PC-3 (cell line): ENCODE data around the gene NFYC. TPM values are rescaled to one million over a fixed set of nuclear protein-coding genes. Genes with fewer than 3 reads are reported as not detected.
A peak's percentile ranks its signal among the peaks of the same experiment; 100 is the strongest.

Experiments
- ATAC-seq: fragments of 200-7000 bp; cut with Tn5 transposase; 2 replicates; pipeline ENCODE4 v1.9.1; 2020; ENCODE audit warnings: mild to moderate bottlenecking, moderate library complexity
- BruUV-seq: library from RNA; stranded (reverse); fragments of 400-500 nt; replicated peaks from 2 replicates; lab custom pipeline; 2021; lab: Mats Ljungman, UMichigan
- CTCF ChIA-PET: fragments of 300-600 bp; sonication (Branson Sonifier 250); formaldehyde crosslinking; loops from one replicate; lab custom pipeline; 2022; ENCODE audit warnings: antibody characterized with exemption; lab: Charles Lee
- POLR2A ChIA-PET: fragments of 300-600 bp; sonication (Branson Sonifier 250); formaldehyde crosslinking; loops from one replicate; lab custom pipeline; 2022; ENCODE audit warnings: antibody characterized with exemption; ENCODE audit not compliant: unreplicated experiment; lab: Charles Lee
- DNase-seq: peaks from one replicate; pipeline ENCODE4 v3.0.0-alpha.2; 2015
- H2AFZ ChIP-seq: fragments of 300-600 bp; sonication (generic); 2 replicates; pipeline ENCODE4 v1.6.0; 2016; ENCODE audit warnings: antibody characterized with exemption, low read length
- H3F3A ChIP-seq: fragments of 300-600 bp; sonication (generic); one replicate; pipeline ENCODE4 v1.6.0; 2017; ENCODE audit warnings: antibody characterized with exemption, low read length, control low read depth, mild to moderate bottlenecking; ENCODE audit not compliant: unreplicated experiment
- H3K27ac ChIP-seq: fragments of 300-600 bp; sonication (generic); 2 replicates; pipeline ENCODE4 v1.5.1; 2016; ENCODE audit warnings: mild to moderate bottlenecking, low read length
- H3K27me3 ChIP-seq: fragments of 300-600 bp; sonication (generic); 2 replicates; pipeline ENCODE4 v1.6.1; 2016; ENCODE audit warnings: low read length, mixed read lengths
- H3K36me3 ChIP-seq: fragments of 300-600 bp; sonication (generic); 2 replicates; pipeline ENCODE4 v1.6.1; 2016; ENCODE audit warnings: low read depth, mixed run types, low read length, mixed read lengths
- H3K4me1 ChIP-seq: fragments of 300-600 bp; sonication (generic); 2 replicates; pipeline ENCODE4 v1.5.1; 2016; ENCODE audit warnings: low read length; ENCODE audit not compliant: insufficient read depth
- H3K4me2 ChIP-seq: fragments of 300-600 bp; sonication (generic); 2 replicates; pipeline ENCODE4 v1.6.0; 2016; ENCODE audit warnings: low read length
- H3K4me3 ChIP-seq: fragments of 300-600 bp; sonication (generic); 2 replicates; pipeline ENCODE4 v1.5.1; 2016; ENCODE audit warnings: mild to moderate bottlenecking, low read length, mixed read lengths
- H3K79me2 ChIP-seq: fragments of 300-600 bp; sonication (generic); 2 replicates; pipeline ENCODE4 v1.6.1; 2017; ENCODE audit warnings: low read length, mixed read lengths
- H3K9ac ChIP-seq: fragments of 300-600 bp; sonication (generic); 2 replicates; pipeline ENCODE4 v1.6.0; 2016; ENCODE audit warnings: mild to moderate bottlenecking, low read length
- H3K9me2 ChIP-seq: fragments of 300-600 bp; sonication (generic); replicated peaks from 2 replicates; pipeline ENCODE4 v1.6.1; 2016; ENCODE audit warnings: mixed run types, low read length, mixed read lengths
- H3K9me3 ChIP-seq: fragments of 300-600 bp; sonication (generic); 2 replicates; pipeline ENCODE4 v1.6.1; 2016; ENCODE audit warnings: low read length, mixed read lengths
- H4K20me1 ChIP-seq: fragments of 300-600 bp; sonication (generic); 2 replicates; pipeline ENCODE4 v1.6.1; 2016; ENCODE audit warnings: low read length, mixed read lengths
- CTCF ChIP-seq: fragments of 300-600 bp; sonication (generic); conservative IDR thresholded peaks from 2 replicates; pipeline ENCODE4 v1.5.1; 2017; ENCODE audit warnings: antibody characterized with exemption, low read depth, mild to moderate bottlenecking, low read length
- EZH2 ChIP-seq: fragments of 300-600 bp; sonication (generic); IDR thresholded peaks from one replicate; pipeline ENCODE4 v1.6.1; 2017; ENCODE audit warnings: antibody characterized with exemption, mild to moderate bottlenecking, low read length; ENCODE audit not compliant: unreplicated experiment
- EZH2phosphoT487 ChIP-seq: fragments of 300-600 bp; sonication (generic); IDR thresholded peaks from 2 replicates; pipeline ENCODE4 v1.6.1; 2018; ENCODE audit warnings: mild to moderate bottlenecking, antibody characterized with exemption, low read length, borderline replicate concordance
- intact Hi-C: fragments of 100-400 bp; cut with micrococcal nuclease; formaldehyde crosslinking; loops from 2 replicates; pipeline ENCODE4 v1.9.0; 2023
- total RNA-seq: library from RNA; depleted of rRNA; stranded (reverse); fragments of >200 nt; gene quantifications from 2 replicates; pipeline ENCODE4 v1.2.3, GENCODE V29; 2014

Gene NFYC
- total RNA-seq, 1 experiment from 2014 or later = 52.6 TPM

DNA sequence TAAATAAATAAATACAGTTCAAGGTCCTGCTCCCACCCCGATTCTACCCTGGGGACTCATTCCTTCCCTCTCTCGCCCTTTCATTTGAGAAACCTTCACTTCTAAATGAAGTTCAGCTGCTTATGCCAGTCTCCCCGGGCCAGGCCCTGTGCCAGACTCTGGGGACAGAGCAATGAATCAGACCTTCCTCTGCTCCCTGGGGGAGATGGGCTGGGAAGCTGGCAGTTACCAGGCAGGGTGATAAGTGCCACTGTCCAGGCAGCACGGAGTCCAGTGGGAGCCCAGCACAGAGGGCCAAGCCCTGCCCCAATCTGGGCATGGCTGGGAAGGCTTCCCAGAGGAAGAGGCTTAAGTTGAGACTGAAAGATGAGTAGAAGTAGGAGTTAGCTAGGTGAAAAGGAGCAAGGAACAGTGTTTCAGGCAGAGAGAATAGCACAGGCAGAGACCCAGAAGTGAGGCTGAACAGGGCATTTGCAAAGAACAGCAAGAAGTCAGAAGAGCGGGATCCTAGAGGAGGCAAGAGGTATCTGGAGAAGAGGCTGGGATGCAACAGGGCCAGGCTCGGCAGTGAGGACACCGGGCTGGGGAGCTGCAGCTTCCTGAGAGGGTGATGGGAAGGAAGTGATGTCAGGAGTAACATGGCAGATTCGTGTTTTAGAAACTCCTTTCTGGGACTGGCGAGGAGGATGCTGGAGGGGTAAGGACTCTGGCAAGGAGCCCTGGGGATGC, 105.6 kb downstream of the NFYC start:
- Histone ChIP-seq H3K36me3 (no peaks in the 10 kb centered on the region), H3K9me3 (no peaks in the 10 kb centered on the region), H3K9me2 (no peaks in the 10 kb centered on the region), H4K20me1 (no peaks in the 10 kb centered on the region), H3K27me3 (no peaks in the 10 kb centered on the region), H3K4me2 (no peak overlapping the region), H3K9ac (no peak overlapping the region), H3K4me3 (no peak overlapping the region), H2AFZ (no peak overlapping the region), H3K4me1 (peaks cover 6% of the 10 kb centered on the region), H3F3A (no peaks in the 10 kb centered on the region), H3K79me2 (no peaks in the 10 kb centered on the region), H3K27ac (no peak overlapping the region)
- intact Hi-C loops = no loop called here
- no TSS peak for BruUV-seq
- CTCF ChIA-PET = no interaction called here
- TF ChIP-seq EZH2 (no peak), CTCF (no peak)
- POLR2A ChIA-PET = no interaction called here
- peak; percentile 53 for ATAC-seq
- DNase-seq = no peak

GRCh38 chr1:40797668-40798010, 106.1 kb downstream of the NFYC start:
- BruUV-seq = no TSS peak

More at GRCh38 chr1:40797668-40798010, 106.1 kb downstream of the NFYC start:
- Histone ChIP-seq H3K36me3 (no peaks in the 10 kb centered on the region), H3K4me2 (no peak overlapping the region), H3K27ac (no peak overlapping the region), H3K4me1 (peaks cover 7% of the 10 kb centered on the region), H3K9me3 (no peaks in the 10 kb centered on the region), H3K27me3 (no peaks in the 10 kb centered on the region), H3K9me2 (no peaks in the 10 kb centered on the region), H4K20me1 (no peaks in the 10 kb centered on the region), H3K4me3 (no peak overlapping the region), H2AFZ (no peak overlapping the region), H3K79me2 (no peaks in the 10 kb centered on the region), H3K9ac (no peak overlapping the region), H3F3A (no peaks in the 10 kb centered on the region)
- intact Hi-C loops = no loop called here
- ChIA-PET POLR2A (no interaction called here), CTCF (no interaction called here)
- TF ChIP-seq CTCF (no peak), EZH2phosphoT487 (no peak), EZH2 (no peak)
- ATAC-seq (no peak), DNase-seq (no peak)
